HCT116 (cell line): Measurements from ENCODE around the gene AOPEP. TPM values are rescaled to one million over a fixed set of nuclear protein-coding genes. Genes with fewer than 3 reads are reported as not detected.

Experiments used
- ATAC-seq: fragments of 200-7000 bp; cut with Tn5 transposase; 2 replicates; pipeline ENCODE4 v1.9.1; 2020; ENCODE audit warnings: mild to moderate bottlenecking, moderate library complexity
- BruUV-seq: library from RNA; stranded (reverse); fragments of 400-500 nt; replicated peaks from 2 replicates; lab custom pipeline; 2021; lab: Mats Ljungman, UMichigan
- CTCF ChIA-PET: fragments of 300-600 bp; sonication (Branson Sonifier 250); formaldehyde crosslinking; loops from one replicate; lab custom pipeline; 2021; ENCODE audit warnings: antibody characterized with exemption; lab: Charles Lee
- POLR2A ChIA-PET: fragments of 300-600, 350-600 bp; sonication (Branson Sonifier 250); formaldehyde crosslinking; loops from one replicate; lab custom pipeline; 2021; ENCODE audit warnings: antibody characterized with exemption; lab: Charles Lee
- RAD21 ChIA-PET, 2 experiments: fragments of 300-600 bp; sonication (Branson Sonifier 250); formaldehyde crosslinking; loops; one replicate each; lab custom pipeline; 2023; ENCODE audit warnings: low total read pairs in 2 of 2; ENCODE audit not compliant: uncharacterized antibody in 2 of 2, unreplicated experiment in 2 of 2, low non-redundant PET in 1 of 2; lab: Charles Lee
- DNase-seq: peaks from one replicate; pipeline ENCODE4 v3.0.0-alpha.2; 2010; ENCODE audit warnings: low read depth, low spot score
- H2AFZ ChIP-seq: fragments of 200-600 bp; shearing (Covaris generic), sonication (generic); 2 replicates; pipeline ENCODE4 v1.6.1; 2017; ENCODE audit warnings: low read depth, mixed run types, mixed read lengths, antibody characterized with exemption, low read length; ENCODE audit not compliant: poor library complexity, severe bottlenecking
- H3K27ac ChIP-seq: 2 replicates; pipeline ENCODE4 v1.5.1; 2012; ENCODE audit warnings: low read depth, low read length
- H3K27me3 ChIP-seq: fragments of 200-600 bp; sonication (generic); 2 replicates; pipeline ENCODE4 v1.6.1; 2016; ENCODE audit warnings: mixed run types, low read length, mixed read lengths; ENCODE audit not compliant: insufficient read depth
- H3K36me3 ChIP-seq, 2 experiments: fragments of 200-500 bp in 1 of 2; fragments of 200-600 bp in 1 of 2; sonication (Bioruptor generic) in 1 of 2; sonication (generic) in 1 of 2; 2 replicates each; pipeline versions ENCODE4 v1.5.1 to v1.6.1; 2014 to 2016; ENCODE audit warnings: low read length in 2 of 2, inconsistent platforms in 1 of 2, mixed read lengths in 1 of 2, mixed run types in 1 of 2; ENCODE audit not compliant: insufficient read depth in 2 of 2, control insufficient read depth in 1 of 2
- H3K4me1 ChIP-seq, 2 experiments: fragments of 200-600 bp in 1 of 2; sonication (generic) in 1 of 2; 2 replicates each; pipeline versions ENCODE4 v1.5.1 to v1.6.1; 2012 to 2017; ENCODE audit warnings: low read length in 2 of 2, inconsistent platforms in 1 of 2, mild to moderate bottlenecking in 1 of 2, mixed read lengths in 1 of 2, mixed run types in 1 of 2, moderate library complexity in 1 of 2; ENCODE audit not compliant: insufficient read depth in 2 of 2, control insufficient read depth in 1 of 2
- H3K4me2 ChIP-seq: fragments of 200-600 bp; sonication (generic); 2 replicates; pipeline ENCODE4 v1.6.1; 2017; ENCODE audit warnings: mixed run types, low read length, mixed read lengths
- H3K4me3 ChIP-seq, 2 experiments: fragments of 200-600 bp in 1 of 2; sonication (generic) in 1 of 2; replicated peaks in 1 of 2; 2 replicates each; pipeline ENCODE4 v1.5.1; 2011 to 2016; ENCODE audit warnings: low read length in 2 of 2, control low read depth in 1 of 2, low read depth in 1 of 2, mild to moderate bottlenecking in 1 of 2, mixed read lengths in 1 of 2, mixed run types in 1 of 2
- H3K79me2 ChIP-seq: fragments of 200-600 bp; sonication (generic); 2 replicates; pipeline ENCODE4 v1.6.1; 2017; ENCODE audit warnings: mild to moderate bottlenecking, mixed run types, low read length, moderate library complexity, mixed read lengths; ENCODE audit not compliant: insufficient read depth
- H3K9ac ChIP-seq: fragments of 200-600 bp; sonication (generic); 2 replicates; pipeline ENCODE4 v1.6.1; 2016; ENCODE audit warnings: low read length, mixed read lengths
- H3K9me2 ChIP-seq: fragments of 200-600 bp; sonication (generic), shearing (Covaris generic); 2 replicates; pipeline ENCODE4 v1.6.1; 2017; ENCODE audit warnings: mixed run types, mild to moderate bottlenecking, moderate library complexity; ENCODE audit not compliant: insufficient read depth
- H3K9me3 ChIP-seq, 2 experiments: fragments of 200-500 bp in 1 of 2; fragments of 200-600 bp in 1 of 2; sonication (Bioruptor generic) in 1 of 2; sonication (generic) in 1 of 2; 2 replicates each; pipeline ENCODE4 v1.6.1; 2014 to 2017; ENCODE audit warnings: low read length in 2 of 2, mixed read lengths in 2 of 2, inconsistent platforms in 1 of 2, low read depth in 1 of 2, mild to moderate bottlenecking in 1 of 2, mixed run types in 1 of 2, moderate library complexity in 1 of 2; ENCODE audit not compliant: control insufficient read depth in 1 of 2, insufficient read depth in 1 of 2
- H4K20me1 ChIP-seq: fragments of 200-600 bp; sonication (generic), shearing (Covaris generic); 2 replicates; pipeline ENCODE4 v1.6.1; 2017; ENCODE audit warnings: mixed run types, mild to moderate bottlenecking, moderate library complexity; ENCODE audit not compliant: insufficient read depth
- CBX3 ChIP-seq: IDR thresholded peaks from 2 replicates; pipeline ENCODE4 v1.6.1; 2012; ENCODE audit warnings: low read depth
- CEBPB ChIP-seq: IDR thresholded peaks from 2 replicates; pipeline ENCODE4 v1.6.1; 2012; ENCODE audit warnings: low read depth
- CTCF ChIP-seq, 3 experiments: fragments of 200-600 bp in 1 of 3; sonication (generic) in 1 of 3; IDR thresholded peaks in 2 of 3; conservative IDR thresholded peaks in 1 of 3; 2 replicates each; pipeline ENCODE4 v1.5.1; 2012 to 2017; ENCODE audit warnings: low read depth in 2 of 3, low read length in 2 of 3, antibody characterized with exemption in 1 of 3, borderline replicate concordance in 1 of 3, control low read depth in 1 of 3, mild to moderate bottlenecking in 1 of 3, mixed read lengths in 1 of 3, mixed run types in 1 of 3, moderate library complexity in 1 of 3; ENCODE audit not compliant: insufficient read depth in 1 of 3
- ELF1 ChIP-seq: IDR thresholded peaks from 2 replicates; pipeline ENCODE4 v1.6.1; 2012; ENCODE audit warnings: low read depth, borderline replicate concordance
- EZH2 ChIP-seq: fragments of 200-600 bp; sonication (generic); IDR thresholded peaks from 2 replicates; pipeline ENCODE4 v1.6.1; 2017; ENCODE audit warnings: antibody characterized with exemption, mixed run types
- EZH2phosphoT487 ChIP-seq: fragments of 200-600 bp; IDR thresholded peaks from 2 replicates; pipeline ENCODE4 v1.6.1; 2018; ENCODE audit warnings: antibody characterized with exemption, borderline replicate concordance
- FOSL1 ChIP-seq: IDR thresholded peaks from 2 replicates; pipeline ENCODE4 v1.6.1; 2012; ENCODE audit warnings: low read depth
- JUND ChIP-seq: IDR thresholded peaks from 2 replicates; pipeline ENCODE4 v1.6.1; 2012
- RAD21 ChIP-seq: IDR thresholded peaks from 2 replicates; pipeline ENCODE4 v1.6.1; 2012; ENCODE audit warnings: low read depth, mild to moderate bottlenecking
- SIN3A ChIP-seq: IDR thresholded peaks from 2 replicates; pipeline ENCODE4 v1.6.1; 2012; ENCODE audit warnings: low read depth
- SP1 ChIP-seq: IDR thresholded peaks from 2 replicates; pipeline ENCODE4 v1.6.1; 2012; ENCODE audit warnings: low read depth
- SRF ChIP-seq: IDR thresholded peaks from 2 replicates; pipeline ENCODE4 v1.6.1; 2012; ENCODE audit warnings: low read depth
- TCF7L2 ChIP-seq: IDR thresholded peaks from 2 replicates; pipeline ENCODE4 v1.7.0; 2011; ENCODE audit warnings: borderline replicate concordance, inconsistent platforms; ENCODE audit not compliant: insufficient read depth, insufficient read length; ENCODE audit errors: extremely low read depth
- YY1 ChIP-seq: IDR thresholded peaks from 2 replicates; pipeline ENCODE4 v1.6.1; 2011; ENCODE audit warnings: low read length, low read depth, moderate library complexity, mild to moderate bottlenecking; ENCODE audit not compliant: insufficient replicate concordance; ENCODE audit errors: extremely low read depth
- intact Hi-C: fragments of 100-400 bp; cut with micrococcal nuclease; formaldehyde crosslinking; loops from 2 replicates; pipeline ENCODE4 v1.10.0; 2022
- total RNA-seq: library from RNA; stranded (reverse); gene quantifications from one replicate; pipeline ENCODE4 v1.2.1, GENCODE V29; 2021; ENCODE audit not compliant: unreplicated experiment
- TF ChIP-seq, protein P1 (sequence below): IDR thresholded peaks from 2 replicates; pipeline ENCODE4 v1.6.1; 2011; ENCODE audit warnings: mild to moderate bottlenecking, low read length, moderate library complexity; ENCODE audit not compliant: insufficient replicate concordance; ENCODE audit errors: extremely low read depth
- TF ChIP-seq, protein P2 (sequence below): IDR thresholded peaks from 2 replicates; pipeline ENCODE4 v1.6.1; 2012

AOPEP gene
- total RNA-seq, 1 experiment from 2014 or later, result 15.1 TPM

- Histone ChIP-seq H3K4me2 (no peak overlapping the region), H3K4me1 (peaks cover 16 to 17% of the 10 kb centered on the region in 2 experiments; a peak in 3 of 4 replicates), H2AFZ (no peak overlapping the region), H3K27me3 (no peaks in the 10 kb centered on the region), H3K4me3 (no peak overlapping the region), H3K9me2 (no peaks in the 10 kb centered on the region), H3K9ac (no peak overlapping the region), H3K36me3 (no peaks in the 10 kb centered on the region), H4K20me1 (no peaks in the 10 kb centered on the region), H3K79me2 (peaks cover 11% of the 10 kb centered on the region; the same call in 1 of the 2 replicates), H3K9me3 (no peaks in the 10 kb centered on the region), H3K27ac (no peak overlapping the region)
- no TSS peak for BruUV-seq
- ChIA-PET RAD21 (no interaction called here), CTCF (no interaction called here), POLR2A (no interaction called here)
- no peak for DNase-seq
- intact Hi-C loops, result no loop called here
- no peak for ATAC-seq
- TF ChIP-seq EZH2phosphoT487 (no peak), RAD21 (no peak), FOSL1 (no peak), CTCF (IDR thresholded peaks at IDR 0.05 in 2 of 3, conservative IDR thresholded peaks at IDR 0.05 in 1 of 3; ENCODE audit: borderline replicate concordance in 1 of 3, insufficient read depth in 1 of 3, low read depth in 2 of 3, low read length in 2 of 3) (no peak), CBX3 (no peak), ELF1 (no peak), CEBPB (no peak), TCF7L2 (no peak), SP1 (no peak)
These were observed 303.2 kb downstream of the AOPEP start for GRCh38 chr9:95029720-95030119.

- Histone ChIP-seq H3K9me2 (no peaks in the 10 kb centered on the region), H3K4me3 (no peak overlapping the region), H3K27ac (no peak overlapping the region), H3K79me2 (peaks cover 11% of the 10 kb centered on the region; the same call in 1 of the 2 replicates), H2AFZ (no peak overlapping the region), H3K9ac (no peak overlapping the region), H4K20me1 (no peaks in the 10 kb centered on the region), H3K4me1 (peaks cover 11% of the 10 kb centered on the region in 2 experiments; a peak in 3 of 4 replicates), H3K9me3 (no peaks in the 10 kb centered on the region), H3K27me3 (no peaks in the 10 kb centered on the region), H3K36me3 (no peaks in the 10 kb centered on the region), H3K4me2 (no peak overlapping the region)
- ATAC-seq (no peak), DNase-seq (no peak)
- RAD21 ChIA-PET, result no interaction called here
- TF ChIP-seq, protein P1, sequence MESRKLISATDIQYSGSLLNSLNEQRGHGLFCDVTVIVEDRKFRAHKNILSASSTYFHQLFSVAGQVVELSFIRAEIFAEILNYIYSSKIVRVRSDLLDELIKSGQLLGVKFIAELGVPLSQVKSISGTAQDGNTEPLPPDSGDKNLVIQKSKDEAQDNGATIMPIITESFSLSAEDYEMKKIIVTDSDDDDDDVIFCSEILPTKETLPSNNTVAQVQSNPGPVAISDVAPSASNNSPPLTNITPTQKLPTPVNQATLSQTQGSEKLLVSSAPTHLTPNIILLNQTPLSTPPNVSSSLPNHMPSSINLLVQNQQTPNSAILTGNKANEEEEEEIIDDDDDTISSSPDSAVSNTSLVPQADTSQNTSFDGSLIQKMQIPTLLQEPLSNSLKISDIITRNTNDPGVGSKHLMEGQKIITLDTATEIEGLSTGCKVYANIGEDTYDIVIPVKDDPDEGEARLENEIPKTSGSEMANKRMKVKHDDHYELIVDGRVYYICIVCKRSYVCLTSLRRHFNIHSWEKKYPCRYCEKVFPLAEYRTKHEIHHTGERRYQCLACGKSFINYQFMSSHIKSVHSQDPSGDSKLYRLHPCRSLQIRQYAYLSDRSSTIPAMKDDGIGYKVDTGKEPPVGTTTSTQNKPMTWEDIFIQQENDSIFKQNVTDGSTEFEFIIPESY, result no peak
- TF ChIP-seq SIN3A (no peak), EZH2 (no peak), FOSL1 (no peak), SRF (no peak), YY1 (no peak), JUND (no peak), TCF7L2 (no peak), ELF1 (no peak)
- TF ChIP-seq, protein P2, sequence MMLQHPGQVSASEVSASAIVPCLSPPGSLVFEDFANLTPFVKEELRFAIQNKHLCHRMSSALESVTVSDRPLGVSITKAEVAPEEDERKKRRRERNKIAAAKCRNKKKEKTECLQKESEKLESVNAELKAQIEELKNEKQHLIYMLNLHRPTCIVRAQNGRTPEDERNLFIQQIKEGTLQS, result no peak
- POLR2A ChIA-PET, result no interaction called here
- no TSS peak for BruUV-seq
- CTCF ChIA-PET, result no interaction called here
- intact Hi-C loops, result no loop called here
These were observed 303.8 kb downstream of the AOPEP start for GRCh38 chr9:95030344-95030743.
